Stimulated activated CD8-positive, alpha-beta memory T cell treated with anti-CD3 and anti-CD28 coated beads, Interleukin-7, amount 100 ng/mL, for 1 hour (primary cell): ENCODE data around the gene ARHGEF7.

ENCODE experiments used
- DNase-seq, 2 donors: peaks; one replicate each; pipeline ENCODE4 v3.0.0-alpha.2; 2020; ENCODE audit warnings: low read depth in 2 of 2

ARHGEF7 gene

GRCh38 chr13:111343186-111343805 is 228.2 kb downstream of the ARHGEF7 start:
- DNase-seq, result no peak

GRCh38 chr13:111344471-111345191 is 229.5 kb downstream of the ARHGEF7 start:
- DNase-seq, result no peak

- no peak for DNase-seq
Observed at GRCh38 chr13:111345682-111346081, 230.6 kb downstream of the ARHGEF7 start.

GRCh38 chr13:111346101-111346680 is 231.1 kb downstream of the ARHGEF7 start:
- DNase-seq, result no peak

- no peak for DNase-seq
Observed at GRCh38 chr13:111347438-111347837, 232.3 kb downstream of the ARHGEF7 start.

- DNase-seq, result no peak
Observed at GRCh38 chr13:111353508-111353907, 238.4 kb downstream of the ARHGEF7 start.

- DNase-seq, result no peak
Observed at GRCh38 chr13:111354789-111355188, 239.7 kb downstream of the ARHGEF7 start.
